Stimulated activated CD4-positive, alpha-beta T cell treated with anti-CD3 and anti-CD28 coated beads, Interleukin-4, amount 100 ng/mL, for 1 hour (primary cell): ENCODE measurements around the gene GPC6.

Experiments used
- DNase-seq: peaks from one replicate; pipeline ENCODE4 v3.0.0-alpha.2; 2020

Gene GPC6

GRCh38 chr13:93951951-93952350 lies 725.3 kb downstream of the GPC6 start:
- no peak for DNase-seq

GRCh38 chr13:93953841-93954240 lies 727.2 kb downstream of the GPC6 start:
- no peak for DNase-seq

- no peak for DNase-seq
Measured at GRCh38 chr13:93955904-93956303, 729.3 kb downstream of the GPC6 start.

GRCh38 chr13:93956426-93956825 lies 729.8 kb downstream of the GPC6 start:
- DNase-seq: no peak

- no peak for DNase-seq
Measured at GRCh38 chr13:93957371-93957770, 730.8 kb downstream of the GPC6 start.

- no peak for DNase-seq
Measured at GRCh38 chr13:93959796-93960533, 733.4 kb downstream of the GPC6 start.

GRCh38 chr13:93963266-93964145 lies 736.9 kb downstream of the GPC6 start:
- no peak for DNase-seq

- DNase-seq: no peak
Measured at GRCh38 chr13:93964146-93964512, 737.5 kb downstream of the GPC6 start.

GRCh38 chr13:93965587-93965986 lies 739.0 kb downstream of the GPC6 start:
- DNase-seq: no peak

GRCh38 chr13:93966267-93966936 lies 739.8 kb downstream of the GPC6 start:
- no peak for DNase-seq

GRCh38 chr13:93967286-93967685 lies 740.7 kb downstream of the GPC6 start:
- DNase-seq: no peak

- no peak for DNase-seq
Measured at GRCh38 chr13:93975242-93975641, 748.6 kb downstream of the GPC6 start.

GRCh38 chr13:93976528-93976927 lies 749.9 kb downstream of the GPC6 start:
- DNase-seq: no peak

GRCh38 chr13:93977986-93978385 lies 751.4 kb downstream of the GPC6 start:
- DNase-seq: no peak

- no peak for DNase-seq
Measured at GRCh38 chr13:93981426-93981977, 754.9 kb downstream of the GPC6 start.

GRCh38 chr13:93982179-93982918 lies 755.7 kb downstream of the GPC6 start:
- DNase-seq: no peak

GRCh38 chr13:93984052-93984451 lies 757.4 kb downstream of the GPC6 start:
- DNase-seq: no peak

- DNase-seq: no peak
Measured at GRCh38 chr13:93984876-93985275, 758.3 kb downstream of the GPC6 start.

GRCh38 chr13:93987458-93987857 lies 760.9 kb downstream of the GPC6 start:
- DNase-seq: no peak

GRCh38 chr13:93991569-93991968 lies 765.0 kb downstream of the GPC6 start:
- no peak for DNase-seq

GRCh38 chr13:93996481-93996880 lies 769.9 kb downstream of the GPC6 start:
- no peak for DNase-seq

- DNase-seq: no peak
Measured at GRCh38 chr13:94006296-94006695, 779.7 kb downstream of the GPC6 start.

- no peak for DNase-seq
Measured at GRCh38 chr13:94007072-94007471, 780.5 kb downstream of the GPC6 start.
